HG02885 (cell line): ENCODE data around the gene PGAM5.
A peak's percentile ranks its signal among the peaks of the same experiment; 100 is the strongest.
"Not testable (repeated sequence)": the region's sequence is repeated elsewhere in the genome, so short reads cannot be mapped to it uniquely, and the experiment has no call there.

Source experiments
- ATAC-seq: cut with Tn5 transposase; IDR thresholded peaks from one replicate; pipeline ENCODE4 v1.9.1; 2021; ENCODE audit warnings: mild to moderate bottlenecking; ENCODE audit not compliant: unreplicated experiment, poor library complexity

PGAM5 gene

DNA sequence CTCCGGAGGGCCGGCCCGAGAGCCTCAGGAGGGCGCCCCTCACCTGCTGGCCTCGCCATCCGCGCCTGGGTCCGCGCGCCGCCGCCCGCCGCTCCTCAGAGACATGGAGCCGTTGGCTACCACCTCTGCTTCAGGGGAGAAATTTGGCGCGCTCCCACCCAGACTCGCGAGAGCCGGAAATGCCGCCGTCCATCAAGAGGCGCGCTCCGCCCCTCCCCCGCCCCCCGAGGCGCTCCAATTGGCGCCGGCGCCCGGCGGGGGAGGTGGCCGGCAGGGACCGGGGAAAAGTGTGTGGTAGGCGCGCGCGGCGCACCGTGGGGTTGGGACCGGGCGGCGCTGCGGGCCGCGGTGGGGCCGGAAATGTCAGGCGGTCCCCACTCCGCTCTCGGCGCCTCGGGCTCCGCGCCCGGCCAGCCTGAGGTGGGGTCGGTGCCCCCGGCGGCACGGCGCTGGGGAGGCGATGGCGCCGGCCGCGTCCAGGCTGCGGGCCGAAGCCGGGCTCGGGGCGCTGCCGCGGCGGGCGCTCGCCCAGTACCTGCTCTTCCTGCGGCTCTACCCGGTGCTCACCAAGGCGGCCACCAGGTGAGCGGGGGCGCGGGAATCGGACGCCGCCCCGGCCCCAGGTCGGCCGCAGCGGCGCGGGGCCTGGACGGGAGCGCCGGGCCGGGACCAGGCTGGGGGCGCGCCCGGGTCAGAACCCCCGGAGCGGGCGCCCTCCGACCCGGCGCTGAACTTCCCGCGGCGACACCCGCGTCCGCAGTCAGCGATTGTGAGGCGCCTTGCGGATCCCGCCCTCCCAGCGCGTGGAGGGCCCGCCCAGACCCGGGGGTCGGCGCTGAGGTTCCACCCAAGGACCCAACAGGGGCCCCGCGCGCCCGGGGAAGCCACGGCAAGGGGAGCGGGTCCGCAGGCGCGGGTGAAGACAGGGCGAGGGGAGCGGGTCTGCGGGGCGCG lies 23.2 kb upstream of the PGAM5 start, which contains the start of the genes POLE and PXMP2:
Gene POLE (minus strand): TSS at position 132 of the 954 bp plus-strand sequence. CDS start 27 bp downstream, at position 105.
Gene PXMP2 (plus strand): TSS at position 377 of the 954 bp plus-strand sequence. CDS start 84 bp downstream, at position 461.
- peak; percentile 91 for ATAC-seq

DNA sequence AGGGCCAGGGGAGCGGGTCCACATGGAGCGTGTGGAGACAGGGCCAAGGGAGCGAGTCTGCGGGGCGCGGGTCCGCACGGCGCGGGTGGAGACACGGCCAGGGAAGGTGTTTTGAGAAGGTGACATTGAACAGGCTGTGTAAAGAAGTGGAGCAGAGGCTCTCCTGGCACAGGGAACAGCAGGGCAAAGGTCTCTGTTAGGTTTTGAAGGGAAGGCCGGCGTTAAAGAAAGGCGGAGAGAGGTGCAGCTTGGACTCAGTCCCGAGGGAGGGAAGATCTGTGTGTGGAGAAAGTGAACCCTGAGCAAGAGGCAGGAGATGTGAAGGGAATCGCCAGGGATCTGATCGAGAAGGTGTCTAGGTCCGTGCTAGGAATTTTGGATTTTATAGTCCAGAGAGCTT lies 21.4 kb upstream of the PGAM5 start:
- no peak for ATAC-seq

DNA sequence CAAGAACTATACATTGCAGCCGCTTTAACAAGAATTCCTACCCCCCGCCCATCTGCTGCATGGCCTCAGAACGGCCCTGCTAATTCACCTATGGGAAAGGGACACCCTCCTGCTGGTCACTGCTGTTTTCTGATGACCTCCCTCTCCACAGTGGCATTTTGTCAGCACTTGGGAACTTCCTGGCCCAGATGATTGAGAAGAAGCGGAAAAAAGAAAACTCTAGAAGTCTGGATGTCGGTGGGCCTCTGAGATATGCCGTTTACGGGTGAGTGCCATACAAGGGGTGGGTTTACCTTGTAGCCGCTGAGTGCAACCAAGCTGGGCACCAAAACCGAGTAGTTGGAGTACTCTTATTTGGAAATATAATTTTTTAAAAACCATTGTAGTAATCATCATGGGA lies 20.5 kb upstream of the PGAM5 start:
- ATAC-seq = no peak

DNA sequence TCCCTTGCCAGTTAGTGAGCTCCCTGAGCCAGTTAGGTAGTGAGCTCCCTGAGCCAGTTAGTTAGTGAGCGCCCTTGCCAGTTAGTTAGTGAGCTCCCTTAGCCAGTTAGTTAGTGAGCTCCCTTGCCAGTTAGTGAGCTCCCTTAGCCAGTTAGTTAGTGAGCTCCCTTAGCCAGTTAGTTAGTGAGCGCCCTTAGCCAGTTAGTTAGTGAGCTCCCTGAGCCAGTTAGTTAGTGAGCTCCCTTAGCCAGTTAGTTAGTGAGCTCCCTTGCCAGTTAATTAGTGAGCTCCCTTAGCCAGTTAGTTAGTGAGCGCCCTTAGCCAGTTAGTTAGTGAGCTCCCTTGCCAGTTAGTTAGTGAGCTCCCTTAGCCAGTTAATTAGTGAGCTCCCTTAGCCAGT lies 18.6 kb upstream of the PGAM5 start:
- not testable (repeated sequence) for ATAC-seq

DNA sequence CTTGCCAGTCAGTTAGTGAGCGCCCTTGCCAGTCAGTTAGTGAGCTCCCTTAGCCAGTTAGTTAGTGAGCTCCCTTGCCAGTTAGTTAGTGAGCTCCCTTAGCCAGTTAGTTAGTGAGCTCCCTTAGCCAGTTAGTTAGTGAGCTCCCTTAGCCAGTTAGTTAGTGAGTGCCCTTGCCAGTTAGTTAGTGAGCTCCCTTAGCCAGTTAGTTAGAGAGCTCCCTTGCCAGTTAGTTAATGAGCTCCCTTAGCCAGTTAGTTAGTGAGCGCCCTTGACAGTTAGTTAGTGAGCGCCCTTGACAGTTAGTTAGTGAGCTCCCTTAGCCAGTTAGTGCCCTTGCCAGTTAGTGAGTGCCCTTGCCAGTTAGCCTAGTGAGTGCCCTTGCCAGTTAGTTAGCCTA lies 15.8 kb upstream of the PGAM5 start:
- not testable (repeated sequence) for ATAC-seq

DNA sequence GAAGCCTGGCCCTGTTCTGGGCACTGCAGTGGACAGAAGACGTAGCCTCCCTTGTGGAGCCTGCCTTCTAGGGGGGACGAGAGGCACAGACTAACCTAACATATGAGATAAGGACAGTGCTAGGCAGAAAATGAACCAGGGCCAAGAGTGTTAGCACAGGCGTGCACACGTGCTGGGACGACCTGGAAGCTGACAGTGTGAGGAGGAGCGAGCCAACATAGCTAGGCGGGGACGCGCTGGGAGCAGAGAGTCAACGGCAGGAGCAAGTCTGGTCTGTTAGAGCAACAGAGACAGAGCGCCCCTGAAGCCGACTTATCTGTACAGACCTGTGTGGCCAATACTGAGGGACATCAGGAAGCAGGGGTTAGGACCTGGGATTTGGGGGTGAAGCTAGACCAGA lies 15.2 kb upstream of the PGAM5 start:
- no peak for ATAC-seq

DNA sequence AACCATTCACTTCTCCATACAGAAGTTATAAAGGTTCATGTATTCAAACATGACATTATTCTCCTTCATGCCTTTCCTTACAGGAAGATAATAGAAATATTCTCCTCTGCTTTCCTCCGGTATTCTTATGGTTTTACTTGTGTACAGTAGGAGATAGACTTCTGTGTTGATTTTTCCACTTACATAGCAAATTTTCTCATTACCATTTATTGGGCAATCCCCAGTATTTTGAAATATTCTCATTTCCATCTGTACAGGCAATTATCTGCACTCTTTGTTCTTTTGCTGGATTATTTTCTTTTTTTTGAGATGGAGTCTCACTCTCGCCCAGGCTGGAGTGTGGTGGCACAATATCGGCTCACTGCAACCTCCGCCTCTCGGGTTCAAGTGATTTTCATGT lies 12.3 kb upstream of the PGAM5 start:
- no peak for ATAC-seq

DNA sequence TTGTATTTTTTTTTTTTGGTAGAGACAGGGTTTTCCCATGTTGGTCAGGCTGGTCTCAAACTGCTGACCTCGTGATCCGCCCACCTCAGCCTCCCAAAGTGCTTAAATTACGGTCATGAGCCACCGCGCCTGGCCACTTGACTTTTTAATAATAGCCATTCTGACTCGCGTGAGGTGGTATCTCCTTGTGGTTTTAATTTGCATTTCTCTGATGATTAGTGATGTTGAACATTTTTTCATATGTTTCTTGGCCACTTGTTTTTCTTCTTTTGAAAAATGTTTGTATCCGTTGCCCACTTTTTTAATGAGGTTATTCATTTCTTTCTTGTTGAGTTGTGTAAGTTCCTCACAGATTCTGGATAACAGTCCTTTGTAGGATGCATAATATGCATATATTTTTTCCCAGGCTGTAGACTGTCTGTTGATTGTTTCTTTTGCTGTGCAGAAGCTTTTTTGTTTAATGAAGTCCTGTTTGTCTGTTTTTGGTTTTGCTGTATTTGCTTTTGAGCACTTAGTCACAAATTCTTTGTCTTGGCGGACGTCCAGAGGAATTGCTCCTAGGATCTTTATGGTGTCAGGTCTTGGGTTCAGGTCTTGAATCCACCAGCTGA lies 10.3 kb upstream of the PGAM5 start:
- no peak for ATAC-seq

DNA sequence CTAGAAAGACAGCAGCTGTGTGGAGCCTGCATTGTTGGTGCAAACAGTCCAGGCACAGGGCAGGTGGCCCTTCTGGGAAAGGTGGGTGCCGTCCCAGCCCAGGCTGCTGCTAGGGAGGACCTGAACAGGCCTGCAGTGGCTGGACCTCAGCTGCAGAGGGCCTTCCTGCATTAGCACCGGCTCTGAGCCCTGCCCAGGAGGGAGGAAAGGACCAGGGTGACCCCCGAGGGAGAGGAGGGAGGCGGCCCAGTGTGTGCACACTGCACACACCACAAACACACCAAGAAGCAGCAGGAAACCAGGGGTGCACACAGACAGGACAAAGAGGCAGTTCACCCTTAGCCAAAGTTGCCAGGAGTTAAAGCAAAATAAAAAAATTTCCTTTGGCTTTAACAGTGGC lies 8.0 kb upstream of the PGAM5 start:
- no peak for ATAC-seq

DNA sequence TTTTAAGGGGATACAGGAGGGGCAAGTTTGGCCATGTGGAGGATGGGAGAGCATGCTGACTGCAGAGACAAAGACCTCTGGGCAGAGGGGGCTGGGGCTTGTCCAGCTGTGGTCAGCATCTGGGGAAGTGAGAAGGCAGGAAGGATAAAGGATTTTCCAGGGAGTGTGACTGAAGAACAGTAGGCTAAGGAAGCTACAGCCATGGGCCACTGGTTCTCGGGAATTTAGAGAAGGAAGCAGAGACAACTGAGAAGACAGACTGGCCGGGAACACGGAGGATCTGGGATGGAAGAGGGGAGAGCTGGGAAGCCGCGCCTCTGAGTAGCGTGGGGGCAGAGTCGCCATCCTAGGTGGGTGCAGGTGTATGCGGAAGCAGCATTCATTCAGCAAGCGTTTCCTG lies 7.0 kb upstream of the PGAM5 start:
- ATAC-seq = no peak

DNA sequence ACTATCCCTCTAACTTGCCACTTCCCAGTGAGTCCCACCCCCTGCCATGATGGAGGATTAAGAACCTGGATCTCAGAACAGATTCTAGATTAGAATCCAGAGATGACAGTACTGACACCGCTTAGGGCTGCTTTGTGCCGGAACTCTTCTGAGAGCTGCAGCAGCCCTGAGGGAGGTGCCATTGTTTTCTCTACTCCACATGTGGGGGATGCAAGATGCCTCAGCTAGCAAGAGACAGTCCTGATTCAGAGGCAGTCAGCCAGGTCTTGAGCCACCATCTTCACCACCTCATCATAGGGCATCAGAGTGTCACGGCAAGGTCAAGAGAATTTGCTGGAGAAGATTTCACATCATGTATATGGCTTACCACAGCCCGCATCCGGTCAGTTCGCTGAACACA lies 3.4 kb upstream of the PGAM5 start:
- no peak for ATAC-seq

DNA sequence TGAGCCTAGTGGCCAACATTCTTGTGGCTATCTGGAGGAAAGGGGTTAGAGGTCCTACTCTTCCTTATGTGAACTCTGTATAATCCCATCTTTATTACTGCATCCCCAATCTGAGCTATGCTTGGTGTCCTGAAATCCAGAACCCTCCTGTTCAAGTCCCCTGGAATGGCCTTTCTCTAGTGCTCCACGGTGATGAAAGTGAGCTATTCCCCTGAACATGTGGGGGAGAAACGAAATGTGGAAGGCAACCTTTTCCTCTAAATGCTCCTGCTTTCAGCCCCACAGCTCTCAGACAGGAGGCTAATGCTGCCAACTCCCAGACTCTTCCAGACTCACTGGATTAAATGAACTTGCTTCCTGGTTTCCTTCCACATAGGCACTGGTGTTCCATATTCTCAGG lies 2.5 kb upstream of the PGAM5 start:
- no peak for ATAC-seq

DNA sequence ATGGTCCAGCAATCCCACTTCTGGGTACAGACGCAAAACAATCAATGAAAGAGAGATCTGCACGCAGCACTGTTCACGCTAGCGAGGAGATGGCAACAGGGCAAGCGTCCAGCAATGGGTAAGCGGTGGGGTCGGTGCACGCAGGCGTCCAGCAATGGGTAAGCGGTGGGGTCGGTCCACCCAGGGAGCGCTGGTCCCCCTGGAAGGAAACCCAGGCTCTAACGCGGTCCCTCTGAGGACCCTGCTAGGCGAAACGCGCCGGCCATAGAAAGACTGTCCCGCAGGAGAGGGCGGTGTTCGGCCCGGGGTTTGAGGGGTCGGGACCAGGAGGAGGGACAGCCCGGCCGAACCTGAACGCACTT lies 618 bp upstream of the PGAM5 start:
- ATAC-seq = peak; percentile 26

DNA sequence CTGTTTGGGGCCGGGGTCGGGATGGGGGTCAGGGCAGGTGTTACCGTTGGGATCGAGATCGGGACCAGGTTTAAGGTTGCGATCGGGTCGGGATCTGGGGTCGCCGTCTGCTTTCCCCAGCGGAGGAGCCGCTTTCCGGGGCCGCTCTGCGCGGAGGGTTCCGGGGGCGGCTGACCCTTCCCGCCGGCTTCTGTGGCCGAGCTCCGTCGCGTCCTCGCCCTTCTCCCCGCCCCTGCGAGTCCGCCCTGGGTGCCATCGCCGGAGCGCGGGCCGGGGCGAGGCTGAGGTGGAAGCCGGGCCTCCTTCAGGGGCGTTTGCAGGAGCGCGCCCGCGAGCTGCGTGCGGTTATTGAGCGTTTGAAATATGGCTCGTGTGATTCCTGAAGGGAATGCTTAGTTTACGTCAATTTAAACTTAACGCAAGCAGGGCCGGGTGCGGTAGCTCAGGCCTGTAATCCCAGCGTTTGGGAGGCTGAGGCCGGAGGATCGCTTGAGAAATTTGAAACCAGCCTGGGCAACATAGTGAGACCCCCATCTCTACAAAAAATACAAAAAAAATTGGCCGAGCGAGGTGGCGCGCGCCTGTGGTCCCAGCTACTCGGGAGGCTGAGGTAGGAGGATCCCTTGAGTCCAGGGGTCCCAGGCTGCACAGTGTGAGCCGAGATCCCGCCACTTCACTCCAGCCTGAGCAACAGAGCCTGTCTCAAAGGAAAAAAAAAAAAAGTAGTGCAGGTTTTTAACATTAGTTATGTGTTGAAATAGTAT lies 620 bp downstream of the PGAM5 start:
- ATAC-seq = peak; percentile 18

DNA sequence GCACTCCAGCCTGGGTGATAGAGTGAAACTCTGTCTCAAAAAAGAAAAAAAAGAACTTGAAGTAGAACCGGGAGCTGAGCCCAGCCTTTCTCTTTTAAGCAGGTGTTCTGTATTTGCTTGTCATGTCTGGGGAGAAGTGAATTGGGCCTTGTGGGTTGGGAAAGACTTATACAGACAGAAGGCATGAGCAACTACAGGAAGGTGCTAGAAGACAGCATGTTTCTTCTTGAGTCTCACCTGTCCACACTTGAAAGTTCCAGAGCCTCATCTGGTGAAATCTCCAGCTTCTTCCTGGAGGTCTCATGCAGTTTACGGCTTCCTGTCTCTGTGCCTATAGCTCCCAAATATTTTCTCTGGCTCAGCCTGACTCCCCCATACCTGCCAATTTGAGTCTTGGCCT lies 2.5 kb downstream of the PGAM5 start:
- ATAC-seq = no peak

DNA sequence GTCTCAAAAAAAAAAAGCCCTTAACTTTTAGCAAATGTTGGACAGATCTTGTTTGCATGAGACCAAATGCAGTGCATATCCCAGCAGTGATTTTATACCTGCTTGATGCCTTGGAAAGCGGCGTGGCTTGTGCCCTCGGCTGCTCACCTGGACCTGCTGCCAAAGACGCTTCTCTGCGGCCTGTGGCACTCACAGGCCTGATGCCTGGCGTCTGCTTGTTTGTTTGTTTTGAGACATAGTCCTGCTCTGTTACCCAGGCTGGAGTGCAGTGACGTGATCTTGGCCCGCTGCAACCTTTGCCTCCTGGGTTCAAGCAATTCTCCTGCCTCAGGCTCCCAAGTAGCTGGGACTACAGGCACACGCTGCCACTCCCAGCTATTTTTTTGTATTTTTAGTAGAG lies 5.2 kb downstream of the PGAM5 start:
- ATAC-seq = no peak

DNA sequence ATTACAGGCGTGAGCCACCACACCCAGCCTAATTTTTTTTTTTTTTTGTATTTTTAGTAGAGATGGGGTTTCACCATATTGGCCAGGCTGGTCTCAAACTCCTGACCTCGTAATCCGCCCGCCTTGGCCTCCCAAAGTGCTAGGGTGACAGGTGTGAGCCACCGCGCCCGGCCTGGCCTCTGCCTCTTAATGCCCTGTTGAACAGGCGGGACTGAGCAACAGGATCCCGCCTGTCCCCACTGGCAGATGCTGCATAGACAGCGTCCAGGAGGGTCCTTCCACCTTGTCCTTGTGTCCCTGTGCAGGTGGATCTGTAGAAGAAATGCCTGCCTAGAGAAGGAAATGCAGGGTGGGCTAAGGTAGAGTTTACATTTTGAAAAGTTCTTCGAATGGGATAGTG lies 5.7 kb downstream of the PGAM5 start:
- no peak for ATAC-seq

DNA sequence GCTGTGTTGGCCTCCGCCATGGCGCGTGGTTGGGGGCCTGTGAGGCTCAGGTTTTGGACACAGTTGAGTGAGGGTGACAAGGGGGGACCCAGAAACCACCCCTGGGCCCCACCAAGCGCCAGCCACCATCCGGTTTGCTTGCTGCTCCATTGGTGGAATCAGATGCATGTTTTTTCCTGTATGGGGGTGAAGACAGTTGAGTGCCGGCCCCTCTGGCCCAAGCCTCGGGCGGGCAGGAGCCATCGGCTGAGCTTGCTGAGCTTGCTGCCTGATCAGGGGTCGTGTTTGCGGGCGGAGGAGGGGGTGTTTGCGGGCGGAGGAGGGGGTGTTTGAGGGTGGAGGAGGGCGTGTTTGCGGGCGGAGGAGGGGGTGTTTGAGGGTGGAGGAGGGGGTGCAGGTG lies 6.4 kb downstream of the PGAM5 start:
- ATAC-seq = no peak

DNA sequence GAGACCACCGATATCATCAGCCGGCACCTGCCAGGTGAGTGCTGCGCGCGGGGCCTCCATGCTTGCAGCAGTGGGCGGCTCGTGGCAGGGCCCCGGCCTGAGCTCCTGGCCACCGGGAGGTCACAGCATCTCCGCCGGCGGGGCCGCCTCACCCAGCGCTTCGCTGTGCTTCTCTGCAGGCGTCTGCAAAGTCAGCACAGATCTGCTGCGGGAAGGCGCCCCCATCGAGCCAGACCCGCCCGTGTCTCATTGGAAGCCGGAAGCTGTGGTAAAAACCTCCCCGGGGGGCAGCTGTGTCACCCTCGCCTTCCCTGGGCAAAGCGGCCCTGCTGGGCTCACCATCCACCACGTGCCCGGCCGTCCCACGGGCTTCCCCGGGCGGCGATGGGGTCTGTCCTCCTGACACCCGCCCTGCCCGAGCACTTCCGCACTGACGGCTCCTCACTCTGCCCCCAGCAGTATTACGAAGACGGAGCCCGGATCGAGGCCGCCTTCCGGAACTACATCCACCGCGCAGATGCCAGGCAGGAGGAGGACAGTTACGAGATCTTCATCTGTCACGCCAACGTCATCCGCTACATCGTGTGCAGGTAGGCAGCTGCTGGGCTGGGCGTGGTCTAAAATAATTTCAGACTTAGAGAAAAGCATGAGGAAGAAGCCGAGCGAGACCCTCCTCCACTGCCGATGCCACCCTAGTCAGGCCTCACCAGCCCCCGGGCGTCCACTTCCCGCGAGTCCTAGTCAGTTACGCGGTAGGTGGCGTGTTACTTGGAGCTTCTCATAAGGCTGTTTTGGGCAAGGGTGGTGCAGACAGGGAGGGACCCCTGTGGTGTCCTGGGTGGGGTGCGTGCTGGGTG lies 7.1 kb downstream of the PGAM5 start:
- no peak for ATAC-seq

DNA sequence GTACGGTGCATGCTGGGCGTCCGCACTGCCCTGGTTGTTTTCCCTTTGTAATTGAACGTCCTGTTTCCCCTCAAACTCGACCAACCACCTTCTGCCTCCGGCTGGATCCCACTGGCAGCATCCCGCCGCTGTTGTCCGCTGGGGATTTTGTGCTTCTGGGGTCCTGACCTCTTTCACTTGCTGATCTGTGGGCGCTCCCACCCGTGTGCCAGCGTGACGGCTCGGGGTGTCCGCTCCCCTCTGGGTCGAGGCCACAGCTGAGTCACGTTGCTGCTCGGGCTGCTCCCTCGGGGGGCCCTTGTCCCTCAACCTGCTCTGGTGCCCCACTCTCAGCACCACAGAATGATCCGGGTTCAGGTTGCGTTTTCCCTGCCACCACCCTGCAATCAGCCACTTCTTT lies 8.0 kb downstream of the PGAM5 start:
- ATAC-seq = no peak
